Common myeloid progenitor, CD34-positive (primary cell): ENCODE data around the gene PICALM.
"Not testable (repeated sequence)": the region's sequence is repeated elsewhere in the genome, so short reads cannot be mapped to it uniquely, and the experiment has no call there.

ENCODE experiments used
- CTCF ChIA-PET: fragments of 350-600 bp; sonication (Branson Sonifier 250); formaldehyde crosslinking; loops from one replicate; lab custom pipeline; 2021; ENCODE audit warnings: antibody characterized with exemption; lab: Charles Lee
- POLR2A ChIA-PET: fragments of 350-600 bp; sonication (Branson Sonifier 250); formaldehyde crosslinking; loops from one replicate; lab custom pipeline; 2021; ENCODE audit warnings: antibody characterized with exemption; lab: Charles Lee
- DNase-seq, 3 donors: peaks; one replicate each; pipeline versions ENCODE4 v3.0.0 to v3.0.0-alpha.2; 2013
- H3K27ac ChIP-seq, 2 experiments: 1 replicate in 1 of 2; 2 replicates in 1 of 2; pipeline ENCODE4 v1.7.0; 2013; ENCODE audit warnings: inconsistent platforms in 2 of 2, low read length in 2 of 2, mild to moderate bottlenecking in 2 of 2, low read depth in 1 of 2, moderate library complexity in 1 of 2; ENCODE audit not compliant: severe bottlenecking in 2 of 2, insufficient read depth in 1 of 2, poor library complexity in 1 of 2
- H3K27me3 ChIP-seq, 5 experiments: replicated peaks in 2 of 5; 1 replicate in 3 of 5; 2 replicates in 2 of 5; pipeline versions ENCODE4 v1.6.1 to v1.7.0; 2013; ENCODE audit warnings: low read length in 4 of 5, mild to moderate bottlenecking in 2 of 5, moderate library complexity in 2 of 5, inconsistent platforms in 1 of 5; ENCODE audit not compliant: insufficient read depth in 5 of 5, control insufficient read depth in 4 of 5
- H3K36me3 ChIP-seq, 4 experiments: 1 replicate in 2 of 4; 2 replicates in 2 of 4; pipeline versions ENCODE4 v1.6.1 to v1.7.0; 2013; ENCODE audit warnings: low read length in 3 of 4, control low read depth in 1 of 4, mild to moderate bottlenecking in 1 of 4; ENCODE audit not compliant: control insufficient read depth in 4 of 4, insufficient read depth in 4 of 4
- H3K4me1 ChIP-seq, 4 experiments: 1 replicate in 3 of 4; 2 replicates in 1 of 4; pipeline versions ENCODE4 v1.6.1 to v1.7.1; 2013; ENCODE audit warnings: low read length in 3 of 4, mild to moderate bottlenecking in 3 of 4, control low read depth in 1 of 4, inconsistent platforms in 1 of 4, moderate library complexity in 1 of 4; ENCODE audit not compliant: control insufficient read depth in 4 of 4, insufficient read depth in 4 of 4; ENCODE audit errors: control extremely low read depth in 1 of 4
- H3K4me3 ChIP-seq, 7 experiments: 1 replicate in 4 of 7; 2 replicates in 3 of 7; pipeline versions ENCODE4 v1.5.1 to v1.7.0; 2013; ENCODE audit warnings: mild to moderate bottlenecking in 7 of 7, low read length in 6 of 7, moderate library complexity in 6 of 7, inconsistent platforms in 2 of 7, low read depth in 2 of 7, control low read depth in 1 of 7; ENCODE audit not compliant: insufficient read depth in 4 of 7, control insufficient read depth in 1 of 7; ENCODE audit errors: extremely low read depth in 1 of 7
- H3K9me3 ChIP-seq, 5 experiments: 1 replicate in 4 of 5; 2 replicates in 1 of 5; pipeline versions ENCODE4 v1.6.1 to v1.7.1; 2013; ENCODE audit warnings: low read length in 4 of 5, mild to moderate bottlenecking in 2 of 5, inconsistent platforms in 1 of 5, low read depth in 1 of 5, moderate library complexity in 1 of 5; ENCODE audit not compliant: control insufficient read depth in 4 of 5, insufficient read depth in 2 of 5; ENCODE audit errors: control extremely low read depth in 1 of 5
- WGBS: methylation state at CpG from one replicate; pipeline ENCODE4 v1.1.5; 2013; ENCODE audit not compliant: insufficient coverage; 5-methylcytosine and 5-hydroxymethylcytosine counted together

PICALM gene

DNA sequence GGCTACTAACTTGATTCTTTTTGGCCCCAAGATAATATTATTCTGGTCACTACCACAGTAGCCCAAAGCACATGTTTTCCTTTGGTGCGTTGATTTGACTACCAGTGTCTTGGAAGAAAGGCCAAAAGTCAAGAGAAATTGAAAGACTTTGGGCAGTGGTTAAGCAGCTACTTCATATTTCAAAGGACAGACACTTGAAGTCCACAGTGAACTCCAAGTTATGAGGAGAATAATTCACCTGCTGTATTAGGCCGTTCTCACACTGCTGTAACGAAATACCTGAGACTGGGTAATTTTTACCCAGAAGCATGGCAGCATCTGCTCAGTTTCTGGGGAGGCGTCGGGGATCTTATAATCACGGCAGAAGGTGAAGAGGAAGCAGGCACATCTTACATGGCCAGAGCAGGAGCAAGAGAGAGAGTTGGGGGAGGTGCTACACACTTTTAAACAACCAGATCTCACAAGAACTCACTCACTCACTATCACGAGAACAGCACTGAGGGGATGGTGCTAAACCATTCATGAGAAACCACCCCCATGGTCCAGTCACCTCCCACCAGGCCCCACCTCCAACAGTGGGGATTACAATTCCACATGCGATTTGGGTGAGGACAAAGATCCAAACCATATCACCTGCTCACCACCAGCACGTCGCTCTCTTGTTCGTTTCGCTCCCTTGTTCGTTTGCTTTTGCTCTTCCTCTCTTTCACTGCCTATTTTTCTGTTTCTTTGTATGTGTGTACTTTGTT, 40.2 kb upstream of the PICALM start:
- POLR2A ChIA-PET: no interaction called here
- H3K27ac ChIP-seq: no peak overlapping the region
- 100% methylated on average over 8 of the region's 13 CpGs for WGBS
- H3K4me3 ChIP-seq: no peak overlapping the region
- peaks cover 3 to 20% (median 10%) of the 10 kb centered on the region in 4 experiments for H3K4me1 ChIP-seq
- no peak for DNase-seq
- H3K27me3 ChIP-seq: no peaks in the 10 kb centered on the region
- H3K9me3 ChIP-seq: no peaks in the 10 kb centered on the region
- CTCF ChIA-PET: interaction anchor here (0.7 to 1.1 kb wide), 2 partner anchors 10 to 40 kb away, joined by 5 read pairs; partner anchors contain the start of gene PICALM
- H3K36me3 ChIP-seq: no peaks in the 10 kb centered on the region

GRCh38 chr11:86108191-86108590, 39.3 kb upstream of the PICALM start:
- Histone ChIP-seq H3K4me3 (peak overlapping the region in 2 of 7 experiments; percentile 28 to 30), H3K36me3 (no peaks in the 10 kb centered on the region), H3K27ac (no peak overlapping the region), H3K27me3 (no peaks in the 10 kb centered on the region), H3K4me1 (peaks cover 3 to 20% (median 10%) of the 10 kb centered on the region in 4 experiments), H3K9me3 (no peaks in the 10 kb centered on the region)
- ChIA-PET POLR2A (no interaction called here), CTCF (interaction anchor here (0.7 to 1.3 kb wide), 3 partner anchors 9 to 43 kb away, joined by 4 to 5 read pairs (median 5); partner anchors contain the start of gene PICALM)
- peak in 2 of 3 donors; percentile 63 to 71 for DNase-seq
- 18% methylated on average over 2 of the region's 3 CpGs for WGBS

GRCh38 chr11:86106916-86107315, 38.0 kb upstream of the PICALM start:
- no peak overlapping the region for H3K27ac ChIP-seq
- no peak for DNase-seq
- POLR2A ChIA-PET: interaction anchor here (0.6 kb wide), 1 partner anchor 39 kb away, joined by 3 read pairs; no protein-coding TSS in a partner anchor
- no CpG with 5 or more reads among the region's 2 CpGs for WGBS
- no peak overlapping the region for H3K4me3 ChIP-seq
- no peaks in the 10 kb centered on the region for H3K27me3 ChIP-seq
- no peaks in the 10 kb centered on the region for H3K36me3 ChIP-seq
- peaks cover 3 to 20% (median 10%) of the 10 kb centered on the region in 4 experiments for H3K4me1 ChIP-seq
- CTCF ChIA-PET: interaction anchor here (1.3 kb wide), 1 partner anchor 44 kb away, joined by 4 read pairs; no protein-coding TSS in a partner anchor
- no peaks in the 10 kb centered on the region for H3K9me3 ChIP-seq

DNA sequence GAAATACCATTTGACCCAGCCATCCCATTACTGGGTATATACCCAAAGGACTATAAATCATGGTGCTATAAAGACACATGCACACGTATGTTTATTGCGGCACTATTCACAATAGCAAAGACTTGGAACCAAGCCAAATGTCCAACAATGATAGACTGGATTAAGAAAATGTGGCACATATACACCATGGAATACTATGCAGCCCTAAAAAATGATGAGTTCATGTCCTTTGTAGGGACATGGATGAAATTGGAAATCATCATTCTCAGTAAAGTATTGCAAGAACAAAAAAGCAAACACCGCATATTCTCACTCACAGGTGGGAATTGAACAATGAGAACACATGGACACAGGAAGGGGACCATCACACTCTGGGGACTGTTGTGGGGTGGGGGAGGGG, 37.1 kb upstream of the PICALM start:
- no CpG with 5 or more reads among the region's 3 CpGs for WGBS
- DNase-seq, H3K36me3 ChIP-seq, H3K27ac ChIP-seq, H3K4me3 ChIP-seq, H3K27me3 ChIP-seq, POLR2A ChIA-PET, H3K9me3 ChIP-seq, CTCF ChIA-PET: not testable (repeated sequence)
- H3K4me1 ChIP-seq: peaks cover 3 to 20% (median 10%) of the 10 kb centered on the region in 4 experiments

DNA sequence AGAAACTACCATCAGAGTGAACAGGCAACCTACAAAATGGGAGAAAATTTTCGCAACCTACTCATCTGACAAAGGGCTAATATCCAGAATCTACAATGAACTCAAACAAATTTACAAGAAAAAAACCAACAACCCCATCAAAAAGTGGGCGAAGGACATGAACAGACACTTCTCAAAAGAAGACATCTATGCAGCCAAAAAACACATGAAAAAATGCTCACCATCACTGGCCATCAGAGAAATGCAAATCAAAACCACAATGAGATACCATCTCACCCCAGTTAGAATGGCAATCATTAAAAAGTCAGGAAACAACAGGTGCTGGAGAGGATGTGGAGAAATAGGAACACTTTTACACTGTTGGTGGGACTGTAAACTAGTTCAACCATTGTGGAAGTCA, 36.7 kb upstream of the PICALM start:
- CTCF ChIA-PET, H3K9me3 ChIP-seq, H3K4me3 ChIP-seq, DNase-seq, H3K27me3 ChIP-seq, H3K27ac ChIP-seq, H3K36me3 ChIP-seq, POLR2A ChIA-PET: not testable (repeated sequence)
- no CpG with 5 or more reads among the region's 2 CpGs for WGBS
- H3K4me1 ChIP-seq: peaks cover 3 to 20% (median 10%) of the 10 kb centered on the region in 4 experiments

DNA sequence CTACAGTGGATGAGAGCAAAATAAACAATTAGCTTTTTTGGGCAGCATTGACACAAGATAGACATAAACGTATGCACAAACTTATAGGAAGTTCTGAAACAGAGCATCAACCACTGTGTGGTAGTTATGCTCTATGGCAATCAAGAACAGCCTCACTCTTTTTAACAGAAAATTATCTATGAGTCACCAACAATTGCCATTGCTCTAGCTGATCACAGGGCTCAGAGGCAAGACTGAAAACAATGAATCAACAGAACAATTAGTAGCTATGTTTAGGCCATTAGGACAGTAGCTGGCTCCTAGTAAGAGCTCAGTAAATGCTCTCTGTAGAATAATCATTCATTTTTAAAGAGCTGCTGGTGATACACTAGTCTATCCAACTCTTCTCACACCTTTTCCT, 34.9 kb upstream of the PICALM start:
- H3K36me3 ChIP-seq: no peaks in the 10 kb centered on the region
- DNase-seq: peak in 1 of 3 donors; percentile 32
- no peak overlapping the region for H3K4me3 ChIP-seq
- H3K9me3 ChIP-seq: no peaks in the 10 kb centered on the region
- ChIA-PET POLR2A (no interaction called here), CTCF (interaction anchor here (0.8 to 1.4 kb wide), 3 partner anchors 34 to 58 kb away, joined by 3 read pairs; no protein-coding TSS in a partner anchor)
- no CpG with 5 or more reads among the region's 1 CpG for WGBS
- no peaks in the 10 kb centered on the region for H3K27me3 ChIP-seq
- H3K4me1 ChIP-seq: peaks cover 3 to 16% (median 8%) of the 10 kb centered on the region in 4 experiments
- no peak overlapping the region for H3K27ac ChIP-seq

DNA sequence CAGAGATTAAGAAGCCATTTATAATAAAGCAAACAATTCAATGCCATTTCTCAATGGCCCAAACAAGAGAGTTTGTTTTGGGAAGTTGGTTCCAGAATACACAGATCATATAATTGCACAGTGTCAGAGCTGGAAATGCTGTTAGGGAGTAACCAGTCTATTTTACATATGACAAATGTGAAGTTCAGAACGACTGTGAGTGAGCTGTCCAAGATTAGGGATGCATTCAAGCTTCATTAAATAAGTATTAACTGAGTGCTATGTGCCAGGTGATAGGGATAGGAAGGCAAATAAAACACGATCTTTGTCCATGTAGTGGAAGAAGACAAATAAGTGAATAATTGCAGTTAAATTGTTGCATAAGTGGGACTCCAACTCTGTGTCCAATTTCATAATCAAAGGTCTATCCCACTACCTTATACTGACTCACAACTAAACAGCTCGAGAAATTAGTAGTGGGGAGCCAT, 33.1 kb upstream of the PICALM start:
- DNase-seq: no peak
- POLR2A ChIA-PET: no interaction called here
- no peaks in the 10 kb centered on the region for H3K36me3 ChIP-seq
- CTCF ChIA-PET: interaction anchor here (1.4 kb wide), 2 partner anchors 10 to 34 kb away, joined by 3 read pairs; no protein-coding TSS in a partner anchor
- H3K27ac ChIP-seq: no peak overlapping the region
- H3K4me1 ChIP-seq: peaks cover 0 to 7% (median 0%) of the 10 kb centered on the region in 4 experiments
- no peak overlapping the region for H3K4me3 ChIP-seq
- no peaks in the 10 kb centered on the region for H3K9me3 ChIP-seq
- WGBS: 78% methylated on average over 1 of the region's 3 CpGs
- no peaks in the 10 kb centered on the region for H3K27me3 ChIP-seq
